ENCODE data around the gene NXPE3. TPM values are rescaled to one million over a fixed set of nuclear protein-coding genes. Genes with fewer than 3 reads are reported as not detected.

NXPE3 gene
- total and polyA plus RNA-seq, 4 donors: 4.5 to 14.2 (median 8.0) TPM

GRCh38 chr3:101867511-101867910 lies 88.5 kb downstream of the NXPE3 start:
- H3K27me3 ChIP-seq (ENCODE audit: control insufficient read depth in 3 of 3, insufficient read depth in 3 of 3, low read length in 2 of 3): no peaks in the 10 kb centered on the region
- no peak overlapping the region for H3K27ac ChIP-seq (ENCODE audit: low read depth in 1 of 2, low read length in 1 of 2)
- no peak overlapping the region for H3K9ac ChIP-seq (ENCODE audit: insufficient read depth in 1 of 2, low read length in 2 of 2)
- peaks cover 0 to 2% (median under 1%) of the 10 kb centered on the region in 4 donors for H3K36me3 ChIP-seq (ENCODE audit: control insufficient read depth in 4 of 4, insufficient read depth in 4 of 4, low read length in 4 of 4)
- H3K4me3 ChIP-seq: no peak overlapping the region
- no peak for ATAC-seq (ENCODE audit: insufficient read depth, low FRiP score)
- peaks cover 0 to 8% (median 4%) of the 10 kb centered on the region in 5 donors for H3K4me1 ChIP-seq (ENCODE audit: control insufficient read depth in 5 of 5, insufficient read depth in 5 of 5, low read length in 5 of 5)
- no peak for DNase-seq
- no peak for TF ChIP-seq CTCF (IDR thresholded peaks at IDR 0.05; ENCODE audit: control extremely low read depth, extremely low read depth)
- H3K9me3 ChIP-seq (ENCODE audit: control insufficient read depth in 4 of 4, insufficient read depth in 3 of 4, low read length in 3 of 4): no peaks in the 10 kb centered on the region

- TF ChIP-seq CTCF (IDR thresholded peaks at IDR 0.05; ENCODE audit: control extremely low read depth, extremely low read depth): no peak
- Histone ChIP-seq H3K9ac (ENCODE audit: insufficient read depth in 1 of 2, low read length in 2 of 2) (no peak overlapping the region), H3K36me3 (ENCODE audit: control insufficient read depth in 4 of 4, insufficient read depth in 4 of 4, low read length in 4 of 4) (no peaks in the 10 kb centered on the region), H3K27me3 (ENCODE audit: control insufficient read depth in 3 of 3, insufficient read depth in 3 of 3, low read length in 2 of 3) (no peaks in the 10 kb centered on the region), H3K9me3 (ENCODE audit: control insufficient read depth in 4 of 4, insufficient read depth in 3 of 4, low read length in 3 of 4) (no peaks in the 10 kb centered on the region), H3K4me3 (no peak overlapping the region), H3K4me1 (ENCODE audit: control insufficient read depth in 5 of 5, insufficient read depth in 5 of 5, low read length in 5 of 5) (peaks cover 0 to 8% (median 4%) of the 10 kb centered on the region in 5 donors), H3K27ac (ENCODE audit: low read depth in 1 of 2, low read length in 1 of 2) (no peak overlapping the region)
- no peak for DNase-seq
- WGBS, 2 donors: 64 to 93% methylated on average over 2 of the region's 2 CpGs
- no peak for ATAC-seq (ENCODE audit: insufficient read depth, low FRiP score)
Measured at GRCh38 chr3:101867996-101868395, 89.0 kb downstream of the NXPE3 start.

- H3K9me3 ChIP-seq (ENCODE audit: control insufficient read depth in 4 of 4, insufficient read depth in 3 of 4, low read length in 3 of 4): no peaks in the 10 kb centered on the region
- DNase-seq (no peak), ATAC-seq (ENCODE audit: insufficient read depth, low FRiP score) (peak; percentile 84)
- no peaks in the 10 kb centered on the region for H3K27me3 ChIP-seq (ENCODE audit: control insufficient read depth in 3 of 3, insufficient read depth in 3 of 3, low read length in 2 of 3)
- no peak overlapping the region for H3K4me3 ChIP-seq
- TF ChIP-seq CTCF (IDR thresholded peaks at IDR 0.05; ENCODE audit: control extremely low read depth, extremely low read depth): no peak
- no peaks in the 10 kb centered on the region for H3K36me3 ChIP-seq (ENCODE audit: control insufficient read depth in 4 of 4, insufficient read depth in 4 of 4, low read length in 4 of 4)
- no peak overlapping the region for H3K27ac ChIP-seq (ENCODE audit: low read depth in 1 of 2, low read length in 1 of 2)
- 81 to 94% methylated on average over 12 of the region's 12 CpGs for WGBS, 2 donors
- H3K4me1 ChIP-seq (ENCODE audit: control insufficient read depth in 5 of 5, insufficient read depth in 5 of 5, low read length in 5 of 5): peaks cover 0 to 8% (median 4%) of the 10 kb centered on the region in 5 donors
- no peak overlapping the region for H3K9ac ChIP-seq (ENCODE audit: insufficient read depth in 1 of 2, low read length in 2 of 2)
Measured at GRCh38 chr3:101868534-101869464, 89.8 kb downstream of the NXPE3 start.
